Bronchus fibroblast of lung (primary cell): ENCODE data around the gene HSPB8. TPM values are rescaled to one million over a fixed set of nuclear protein-coding genes. Genes with fewer than 3 reads are reported as not detected.

Source experiments
- total RNA-seq: library from RNA; depleted of rRNA; stranded (reverse); fragments of >200 nt; gene quantifications from 2 replicates; pipeline ENCODE4 v1.2.3, GENCODE V29; 2015

HSPB8 gene
- total RNA-seq = 4.5 and 5.6 TPM in 2 replicates

GRCh38 chr12:119178544-119179334 is at the start of gene HSPB8:
Gene HSPB8 (plus strand): TSS chr12:119178931. CDS start chr12:119179313, 382 bp downstream.

Other genes with a start within 250 kb of the HSPB8 start
- gene SRRM4, start 197.4 kb upstream of the HSPB8 start, total RNA-seq = not detected in 2 replicates
- gene CCDC60, start 155.8 kb downstream of the HSPB8 start, total RNA-seq = not detected in 2 replicates